Transverse colon (tissue), 4 donors: Measurements from ENCODE around the gene AP4B1. TPM values are rescaled to one million over a fixed set of nuclear protein-coding genes. Genes with fewer than 3 reads are reported as not detected.

Experiments used
- DNase-seq: peaks from one replicate; pipeline ENCODE4 v3.0.0-alpha.2; 2019
- H3K27ac ChIP-seq, 4 donors: fragments of 200-600 bp; sonication (generic); 2 replicates each; pipeline ENCODE4 v1.5.1; 2016 to 2018; ENCODE audit warnings: inconsistent platforms in 4 of 4
- H3K27me3 ChIP-seq: fragments of 200-600 bp; sonication (generic); 2 replicates; pipeline ENCODE4 v1.5.1; 2017; ENCODE audit warnings: inconsistent platforms
- H3K36me3 ChIP-seq, 4 donors: fragments of 200-600 bp; sonication (generic); 2 replicates each; pipeline ENCODE4 v1.5.1; 2017 to 2019; ENCODE audit warnings: inconsistent platforms in 4 of 4
- H3K4me1 ChIP-seq, 4 donors: fragments of 200-600 bp; sonication (generic); 2 replicates each; pipeline ENCODE4 v1.5.1; 2017 to 2020; ENCODE audit warnings: inconsistent platforms in 4 of 4
- H3K4me3 ChIP-seq, 4 donors: fragments of 200-600 bp; sonication (generic); 1 replicate in 1 of 4; 2 replicates in 3 of 4; pipeline versions ENCODE4 v1.5.1 to v1.6.1; 2017 to 2019; ENCODE audit warnings: inconsistent platforms in 4 of 4
- H3K9me3 ChIP-seq, 2 donors: fragments of 200-600 bp; sonication (generic); 2 replicates each; pipeline ENCODE4 v1.5.1; 2017 to 2019; ENCODE audit warnings: inconsistent platforms in 2 of 2
- CTCF ChIP-seq, 5 experiments: fragments of 200-600 bp in 3 of 5; fragments of 450-650 bp in 2 of 5; sonication (generic) in 3 of 5; IDR thresholded peaks; 1 replicate in 2 of 5; 2 replicates in 3 of 5; pipeline ENCODE4 v1.5.1; 2016 to 2017; ENCODE audit warnings: antibody characterized with exemption in 5 of 5, inconsistent platforms in 3 of 5, mild to moderate bottlenecking in 2 of 5, moderate library complexity in 1 of 5
- EP300 ChIP-seq: sonication (generic); formaldehyde crosslinking; IDR thresholded peaks from one replicate; pipeline ENCODE4 v1.6.1; 2017; ENCODE audit warnings: antibody characterized with exemption, low read depth
- POLR2A ChIP-seq: fragments of 450-650 bp; IDR thresholded peaks from one replicate; pipeline ENCODE4 v1.6.1; 2016; ENCODE audit warnings: antibody characterized with exemption, mild to moderate bottlenecking, moderate library complexity
- POLR2AphosphoS5 ChIP-seq, 3 donors: sonication (generic); formaldehyde crosslinking; IDR thresholded peaks; one replicate each; pipeline ENCODE4 v1.6.1; 2016; ENCODE audit warnings: antibody characterized with exemption in 3 of 3
- WGBS, 2 donors: methylation state at CpG; one replicate each; pipeline ENCODE4 v1.1.5; 2018; ENCODE audit warnings: low coverage in 1 of 2; 5-methylcytosine and 5-hydroxymethylcytosine counted together
- in situ Hi-C, 4 donors: fragments of 200-750 bp; cut with MboI; loops; one replicate each; pipeline versions ENCODE4 v1.15.0 to v1.15.1; 2017; ENCODE audit warnings: low sequenced_read_pairs in 3 of 4, low pct_ligation_motif_present in 1 of 4, low pct_unique_long_range_greater_than_20kb in 1 of 4
- intact Hi-C: fragments of 100-400 bp; cut with DNase I; formaldehyde crosslinking; loops from one replicate; pipeline ENCODE4 v1.15.1; 2023; ENCODE audit warnings: low total_unique reads
- total RNA-seq, 4 donors: library from RNA; depleted of rRNA; stranded (reverse); fragments of >200 nt; gene quantifications; one replicate each; pipeline ENCODE4 v1.1.0, GENCODE V29; 2016

Gene AP4B1
- total RNA-seq, 4 donors from 2014 or later = 7.2 to 37.2 (median 16.5) TPM

GRCh38 chr1:113858982-113859381 is 45.6 kb downstream of the AP4B1 start:
- H3K27me3 ChIP-seq = no peaks in the 10 kb centered on the region
- peaks cover 0 to 20% (median 0%) of the 10 kb centered on the region in 4 donors for H3K4me1 ChIP-seq
- peak overlapping the region in 2 of 4 donors; percentile 2 to 11 for H3K27ac ChIP-seq
- DNase-seq = no peak
- H3K4me3 ChIP-seq = no peak overlapping the region
- no peaks in the 10 kb centered on the region for H3K36me3 ChIP-seq
- no peak for TF ChIP-seq EP300
- no peak for TF ChIP-seq CTCF (IDR thresholded peaks at IDR 0.05)
- TF ChIP-seq POLR2AphosphoS5 (IDR thresholded peaks at IDR 0.05) = no peak
- no peak for TF ChIP-seq POLR2A
- 73 to 88% methylated on average over 1 of the region's 1 CpG for WGBS, 2 donors
- in situ Hi-C loops (no loop called here), intact Hi-C loops (no loop called here)
- no peaks in the 10 kb centered on the region for H3K9me3 ChIP-seq

- TF ChIP-seq POLR2A (no peak), CTCF (IDR thresholded peaks at IDR 0.05) (no peak), POLR2AphosphoS5 (IDR thresholded peaks at IDR 0.05) (no peak), EP300 (no peak)
- no peak for DNase-seq
- intact Hi-C loops = no loop called here
- 67 to 72% methylated on average over 2 to 3 of the region's 3 CpGs for WGBS, 2 donors
- in situ Hi-C loops = no loop called here
- no peak overlapping the region for H3K27ac ChIP-seq
- no peaks in the 10 kb centered on the region for H3K36me3 ChIP-seq
- H3K27me3 ChIP-seq = no peaks in the 10 kb centered on the region
- no peak overlapping the region for H3K4me3 ChIP-seq
- peaks cover 0 to 20% (median 0%) of the 10 kb centered on the region in 4 donors for H3K4me1 ChIP-seq
- H3K9me3 ChIP-seq = no peaks in the 10 kb centered on the region
Observed at GRCh38 chr1:113858418-113858817, 46.2 kb downstream of the AP4B1 start.

- 79 to 86% methylated on average over 3 of the region's 3 CpGs for WGBS, 2 donors
- no peak overlapping the region for H3K27ac ChIP-seq
- no peak for DNase-seq
- peaks cover 0 to 20% (median 0%) of the 10 kb centered on the region in 4 donors for H3K4me1 ChIP-seq
- no peak overlapping the region for H3K4me3 ChIP-seq
- no peaks in the 10 kb centered on the region for H3K27me3 ChIP-seq
- no peaks in the 10 kb centered on the region for H3K9me3 ChIP-seq
- in situ Hi-C loops (no loop called here), intact Hi-C loops (no loop called here)
- no peak for TF ChIP-seq POLR2AphosphoS5 (IDR thresholded peaks at IDR 0.05)
- TF ChIP-seq POLR2A = no peak
- no peak for TF ChIP-seq CTCF (IDR thresholded peaks at IDR 0.05)
- no peak for TF ChIP-seq EP300
- H3K36me3 ChIP-seq = no peaks in the 10 kb centered on the region
Observed at GRCh38 chr1:113857776-113858175, 46.8 kb downstream of the AP4B1 start.

DNA sequence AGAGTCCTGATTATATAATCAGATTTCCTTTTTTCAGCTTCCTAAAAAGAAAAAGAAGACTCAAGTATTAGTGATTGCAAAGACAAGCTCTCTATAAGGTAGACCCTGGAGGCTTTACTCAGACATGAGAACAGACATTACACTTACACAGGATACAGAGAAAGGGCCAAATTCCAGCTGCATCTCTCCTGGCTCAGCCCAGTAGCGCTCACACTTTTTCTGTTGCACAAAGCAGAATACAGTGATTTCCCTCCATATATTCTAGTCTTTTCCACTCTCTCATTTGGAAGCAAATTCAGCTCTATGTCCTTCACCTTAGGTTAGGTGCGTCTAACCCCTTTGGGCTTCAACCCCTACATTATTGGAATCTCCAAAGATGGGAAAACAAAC is 48.2 kb downstream of the AP4B1 start:
- in situ Hi-C loops (no loop called here), intact Hi-C loops (no loop called here)
- 90 to 92% methylated on average over 1 to 2 of the region's 2 CpGs for WGBS, 2 donors
- Histone ChIP-seq H3K27me3 (no peaks in the 10 kb centered on the region), H3K9me3 (no peaks in the 10 kb centered on the region), H3K36me3 (no peaks in the 10 kb centered on the region), H3K4me1 (peaks cover 0 to 20% (median 0%) of the 10 kb centered on the region in 4 donors), H3K27ac (no peak overlapping the region), H3K4me3 (no peak overlapping the region)
- TF ChIP-seq POLR2A = no peak
- no peak for TF ChIP-seq CTCF (IDR thresholded peaks at IDR 0.05)
- no peak for TF ChIP-seq POLR2AphosphoS5 (IDR thresholded peaks at IDR 0.05)
- TF ChIP-seq EP300 = no peak
- no peak for DNase-seq
